ENCODE measurements around the gene FIGN.

FIGN gene

GRCh38 chr2:163606878-163607277, 128.9 kb downstream of the FIGN start:
- DNase-seq: no peak

GRCh38 chr2:163605779-163606178, 130.0 kb downstream of the FIGN start:
- no peak for DNase-seq

GRCh38 chr2:163604941-163605555, 130.8 kb downstream of the FIGN start:
- DNase-seq: no peak

GRCh38 chr2:163602196-163602595, 133.6 kb downstream of the FIGN start:
- no peak for DNase-seq

GRCh38 chr2:163601377-163601776, 134.4 kb downstream of the FIGN start:
- no peak for DNase-seq

- no peak for DNase-seq
Observed at GRCh38 chr2:163600801-163601200, 135.0 kb downstream of the FIGN start.

GRCh38 chr2:163595028-163595427, 140.8 kb downstream of the FIGN start:
- no peak for DNase-seq

- no peak for DNase-seq
Observed at GRCh38 chr2:163594497-163594896, 141.3 kb downstream of the FIGN start.

- no peak for DNase-seq
Observed at GRCh38 chr2:163593982-163594381, 141.8 kb downstream of the FIGN start.

GRCh38 chr2:163592954-163593622, 142.7 kb downstream of the FIGN start:
- DNase-seq: no peak

- DNase-seq: no peak
Observed at GRCh38 chr2:163591461-163591860, 144.3 kb downstream of the FIGN start.

GRCh38 chr2:163580757-163581156, 155.1 kb downstream of the FIGN start:
- DNase-seq: no peak

GRCh38 chr2:163574309-163574708, 161.5 kb downstream of the FIGN start:
- no peak for DNase-seq

GRCh38 chr2:163573652-163574051, 162.2 kb downstream of the FIGN start:
- DNase-seq: no peak

- no peak for DNase-seq
Observed at GRCh38 chr2:163572850-163573249, 163.0 kb downstream of the FIGN start.

GRCh38 chr2:163571423-163572102, 164.2 kb downstream of the FIGN start:
- no peak for DNase-seq

- no peak for DNase-seq
Observed at GRCh38 chr2:163570391-163570790, 165.4 kb downstream of the FIGN start.

GRCh38 chr2:163565192-163565591, 170.6 kb downstream of the FIGN start:
- DNase-seq: no peak

- no peak for DNase-seq
Observed at GRCh38 chr2:163564236-163564635, 171.6 kb downstream of the FIGN start.

GRCh38 chr2:163563336-163563735, 172.5 kb downstream of the FIGN start:
- no peak for DNase-seq

GRCh38 chr2:163558251-163559021, 177.4 kb downstream of the FIGN start:
- no peak for DNase-seq

- no peak for DNase-seq
Observed at GRCh38 chr2:163556511-163556910, 179.3 kb downstream of the FIGN start.

- no peak for DNase-seq
Observed at GRCh38 chr2:163554864-163555263, 180.9 kb downstream of the FIGN start.

GRCh38 chr2:163553601-163554000, 182.2 kb downstream of the FIGN start:
- no peak for DNase-seq
